Heart right ventricle (tissue), 16 donors: ENCODE data around the gene ZNF3. TPM values are rescaled to one million over a fixed set of nuclear protein-coding genes. Genes with fewer than 3 reads are reported as not detected.

Experiments used
- ATAC-seq, 8 donors: fragments of 200-7000 bp; cut with Tn5 transposase; one replicate each; pipeline ENCODE4 v1.9.1; 2020; ENCODE audit warnings: mild to moderate bottlenecking in 8 of 8, moderate library complexity in 8 of 8, moderate number of reproducible peaks in 1 of 8
- DNase-seq, 2 donors: peaks; one replicate each; pipeline ENCODE4 v3.0.0-alpha.2; 2020
- H3K27ac ChIP-seq, 10 donors: fragments of 200-600 bp; sonication (generic) in 2 of 10; one replicate each; pipeline versions ENCODE4 v1.5.0 to v1.8.0; 2020 to 2022; ENCODE audit warnings: mild to moderate bottlenecking in 3 of 10
- H3K27me3 ChIP-seq, 7 donors: fragments of 200-600 bp; one replicate each; pipeline ENCODE4 v1.8.0; 2021 to 2022; ENCODE audit warnings: mild to moderate bottlenecking in 2 of 7
- H3K36me3 ChIP-seq, 9 donors: fragments of 200-600 bp; sonication (generic) in 1 of 9; one replicate each; pipeline versions ENCODE4 v1.5.0 to v1.8.0; 2020 to 2022; ENCODE audit warnings: mild to moderate bottlenecking in 2 of 9
- H3K4me1 ChIP-seq, 9 donors: fragments of 200-600 bp; sonication (generic) in 1 of 9; one replicate each; pipeline versions ENCODE4 v1.5.0 to v1.8.0; 2020 to 2022; ENCODE audit warnings: mild to moderate bottlenecking in 4 of 9
- H3K4me3 ChIP-seq, 10 donors: fragments of 200-600 bp; sonication (generic) in 2 of 10; one replicate each; pipeline versions ENCODE4 v1.5.0 to v1.8.0; 2020 to 2022; ENCODE audit warnings: mild to moderate bottlenecking in 7 of 10, moderate library complexity in 2 of 10
- H3K9me3 ChIP-seq, 11 donors: fragments of 200-600 bp in 10 of 11; sonication (generic) in 2 of 11; one replicate each; pipeline versions ENCODE4 v1.5.0 to v1.8.0; 2013 to 2022; ENCODE audit warnings: mild to moderate bottlenecking in 2 of 11, control low read depth in 1 of 11, moderate library complexity in 1 of 11
- CTCF ChIP-seq, 9 donors: fragments of 200-600 bp; sonication (generic) in 2 of 9; IDR thresholded peaks; one replicate each; pipeline versions ENCODE4 v1.5.0 to v1.8.0; 2021 to 2022; ENCODE audit warnings: antibody characterized with exemption in 9 of 9, mild to moderate bottlenecking in 5 of 9, moderate library complexity in 1 of 9
- WGBS, 2 donors: extraction: QIAGEN DNeasy Blood & Tissue Kit; methylation state at CpG; one replicate each; pipeline ENCODE4 v1.1.7; 2013; ENCODE audit warnings: inconsistent platforms in 1 of 2; 5-methylcytosine and 5-hydroxymethylcytosine counted together
- intact Hi-C, 10 donors: fragments of 100-400 bp; cut with DNase I; formaldehyde crosslinking; loops; one replicate each; pipeline versions ENCODE4 v1.11.1 to v1.14.2; 2022
- polyA plus RNA-seq, 2 donors: library from polyadenylated mRNA; stranded (reverse); fragments of 200-250 nt; gene quantifications; one replicate each; pipeline ENCODE4 v1.2.3, GENCODE V29; 2013
- total RNA-seq, 10 donors: library from RNA; stranded (reverse); fragmentation: NEBNext Ultra II Directional in 3 of 10; extraction: Animal tissue kit (Norgen Biotek cat#: 25700) in 3 of 10; gene quantifications; one replicate each; pipeline versions ENCODE4 v1.2.1 to v1.2.4, GENCODE V29; 2021 to 2023
- donor health status: Arrhythmogenic right ventricular cardiomyopathy.
- donor health status: ischemic (EF 13 %, LVEDD 7.1; RV severe dilation, severe dysfunction).
- donor health status: healthy with polysubstance abuse.
- donor health status: DM: no; HTN: yes; CAD: no.
- donor health status: DM: no; HTN: no; CAD: no.
- donor health status: ischemic (EF 25% LVEDD 6.9; RV normal size, moderate dysfunction).
- donor health status: ischemic (EF 25% LVEDD 5.7; RV mildly dilated, moderate dysfunction).
- donor health status: healthy.
- donor health status: DM: yes; HTN: yes; CAD: no.
- donor health status: Ischemic cardiomyopathy.
- donor health status: ischemic (EF 35%, LVEDD 5.7; RV mildly dilated, moderate dysfunction).
- donor health status: nonischemic (EF 11% LVEDD 7.7; RV severe dilation, severe dysfunction).
- donor health status: DM: yes; HTN: yes; CAD: no.
- donor health status: PGD.
- donor health status: ischemic (EF 29% LVEDD 5.4; RV normal size, mild dysfunction).
- donor health status: nonischemic (EF 23%, LVEDD 6.1; RV moderate dilation, normal function).

The ZNF3 gene
- total and polyA plus RNA-seq, 12 donors, result 9.0 to 17.8 (median 15.3) TPM

- Histone ChIP-seq H3K4me1 (peaks cover 11 to 43% (median 22%) of the 10 kb centered on the region in 9 donors), H3K27me3 (no peaks in the 10 kb centered on the region), H3K4me3 (peak overlapping the region; percentile 81 to 98 (median 94)), H3K9me3 (no peaks in the 10 kb centered on the region), H3K36me3 (peaks cover 0 to 7% (median 0%) of the 10 kb centered on the region in 9 donors), H3K27ac (peak overlapping the region in 9 of 10 donors; percentile 86 to 98 (median 96))
- 4 to 6% methylated on average over 37 of the region's 37 CpGs for WGBS, 2 donors
- DNase-seq, result no peak
- TF ChIP-seq CTCF (IDR thresholded peaks at IDR 0.05), result no peak
- intact Hi-C loops, result loop anchor here in 6 of 10 donors (2.0 to 10.0 kb wide), 5 partner anchors 41 to 213 kb away; partner anchors contain the start of genes COPS6 (in 1 of the 6), TRIM4 (in 1 of the 6) and ZNF3 (in 1 of the 6)
- ATAC-seq, result peak in 2 of 8 donors; percentile 2 to 3
Measured at GRCh38 chr7:100127866-100128636, 46.5 kb upstream of the ZNF3 start.

- peak in 1 of 9 donors; percentile 3 for TF ChIP-seq CTCF (IDR thresholded peaks at IDR 0.05)
- no peaks in the 10 kb centered on the region for H3K9me3 ChIP-seq
- H3K27ac ChIP-seq, result peak within 1 kb of the TSS; percentile 82 to 98 (median 96)
- peak within 1 kb of the TSS; percentile 81 to 98 (median 94) for H3K4me3 ChIP-seq
- H3K36me3 ChIP-seq, result peaks cover 0 to 15% (median 0%) of the 10 kb centered on the region in 9 donors
- peak; percentile 85 to 93 for DNase-seq
- H3K4me1 ChIP-seq, result peaks cover 11 to 43% (median 22%) of the 10 kb centered on the region in 9 donors
- 0% methylated on average over 83 to 84 of the region's 85 CpGs for WGBS, 2 donors
- H3K27me3 ChIP-seq, result no peaks in the 10 kb centered on the region
- intact Hi-C loops, result loop anchor here in 6 of 10 donors (2.0 to 10.0 kb wide), 5 partner anchors 40 to 212 kb away; partner anchors contain the start of genes COPS6 (in 1 of the 6), TRIM4 (in 1 of the 6) and ZNF3 (in 1 of the 6)
- ATAC-seq, result peak; percentile 92 to 97 (median 96)
Measured at GRCh38 chr7:100126931-100127865, 45.7 kb upstream of the ZNF3 start, which contains the start of gene MBLAC1. Gene MBLAC1, plus strand, starts transcription at chr7:100126967. Its CDS starts 429 bp downstream, at chr7:100127396.

- WGBS, 2 donors, result 15 to 16% methylated on average over 29 of the region's 29 CpGs
- intact Hi-C loops, result loop anchor here in 6 of 10 donors (2.0 to 10.0 kb wide), 5 partner anchors 39 to 212 kb away; partner anchors contain the start of genes COPS6 (in 1 of the 6), TRIM4 (in 1 of the 6) and ZNF3 (in 1 of the 6)
Measured at GRCh38 chr7:100126239-100126930, 44.9 kb upstream of the ZNF3 start.

More at GRCh38 chr7:100126239-100126930, 44.9 kb upstream of the ZNF3 start:
- Histone ChIP-seq H3K27me3 (no peaks in the 10 kb centered on the region), H3K4me1 (peaks cover 11 to 42% (median 22%) of the 10 kb centered on the region in 9 donors), H3K36me3 (peaks cover 0 to 15% (median 0%) of the 10 kb centered on the region in 9 donors), H3K9me3 (no peaks in the 10 kb centered on the region), H3K4me3 (peak overlapping the region; percentile 81 to 98 (median 94)), H3K27ac (peak overlapping the region; percentile 82 to 98 (median 96))
- peak in 7 of 8 donors; percentile 17 to 54 (median 47) for ATAC-seq
- DNase-seq, result no peak
- no peak for TF ChIP-seq CTCF (IDR thresholded peaks at IDR 0.05)
